IPS-18c (cell line): ENCODE data around the gene ATP9A.
"Not testable (repeated sequence)": the region's sequence is repeated elsewhere in the genome, so short reads cannot be mapped to it uniquely, and the experiment has no call there.

Experiments
- H3K4me3 ChIP-seq: 2 replicates; pipeline ENCODE4 v1.7.0; 2013; ENCODE audit warnings: low read depth, mild to moderate bottlenecking, low read length, moderate library complexity; ENCODE audit not compliant: insufficient read depth
- H3K9me3 ChIP-seq: one replicate; pipeline ENCODE4 v1.6.1; 2013; ENCODE audit warnings: mild to moderate bottlenecking, low read length, moderate library complexity; ENCODE audit not compliant: control insufficient read depth, insufficient read depth

The ATP9A gene

DNA sequence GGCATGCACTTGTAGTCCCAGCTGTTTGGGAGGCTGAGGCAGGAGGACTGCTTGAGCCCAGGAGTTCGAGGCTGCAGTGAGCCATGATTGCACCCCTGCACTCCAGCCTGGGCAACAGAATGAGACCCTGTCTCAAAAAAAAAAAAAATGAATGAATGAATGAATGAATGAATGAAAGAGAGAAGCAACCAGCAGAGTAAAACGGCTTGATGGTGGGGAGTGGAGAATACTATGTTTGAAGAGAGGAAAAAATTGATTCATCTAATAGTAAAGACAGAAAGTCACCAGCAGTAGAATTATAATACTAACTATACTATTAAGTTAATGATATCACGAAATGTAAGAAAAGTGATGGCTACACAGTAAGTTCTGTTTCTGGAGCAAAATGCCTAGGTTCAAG lies 80.6 kb downstream of the ATP9A start:
- no peaks in the 10 kb centered on the region for H3K9me3 ChIP-seq
- no peak overlapping the region for H3K4me3 ChIP-seq

DNA sequence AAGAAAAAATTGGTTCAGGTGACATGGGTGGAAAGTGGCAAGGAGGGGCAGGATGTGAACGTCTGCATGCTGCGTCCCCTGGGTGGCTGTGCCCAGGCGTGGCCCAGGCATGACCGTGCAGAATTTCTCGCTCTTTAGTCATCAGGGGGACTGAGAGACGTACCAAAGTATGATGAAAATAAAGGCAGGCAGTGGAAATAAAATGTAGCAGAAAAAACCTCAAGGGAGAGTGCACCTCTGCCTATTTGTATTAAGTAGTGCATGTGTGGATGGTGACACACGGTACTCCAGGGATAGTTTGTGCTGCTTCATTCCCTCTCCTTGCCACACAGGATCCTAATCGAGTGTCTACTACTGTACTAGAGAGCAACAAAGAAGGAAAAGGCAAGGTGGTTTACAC lies 81.1 kb downstream of the ATP9A start:
- Histone ChIP-seq H3K4me3 (no peak overlapping the region), H3K9me3 (no peaks in the 10 kb centered on the region)

GRCh38 chr20:51685494-51685893 lies 82.7 kb downstream of the ATP9A start:
- not testable (repeated sequence) for H3K9me3 ChIP-seq, H3K4me3 ChIP-seq

DNA sequence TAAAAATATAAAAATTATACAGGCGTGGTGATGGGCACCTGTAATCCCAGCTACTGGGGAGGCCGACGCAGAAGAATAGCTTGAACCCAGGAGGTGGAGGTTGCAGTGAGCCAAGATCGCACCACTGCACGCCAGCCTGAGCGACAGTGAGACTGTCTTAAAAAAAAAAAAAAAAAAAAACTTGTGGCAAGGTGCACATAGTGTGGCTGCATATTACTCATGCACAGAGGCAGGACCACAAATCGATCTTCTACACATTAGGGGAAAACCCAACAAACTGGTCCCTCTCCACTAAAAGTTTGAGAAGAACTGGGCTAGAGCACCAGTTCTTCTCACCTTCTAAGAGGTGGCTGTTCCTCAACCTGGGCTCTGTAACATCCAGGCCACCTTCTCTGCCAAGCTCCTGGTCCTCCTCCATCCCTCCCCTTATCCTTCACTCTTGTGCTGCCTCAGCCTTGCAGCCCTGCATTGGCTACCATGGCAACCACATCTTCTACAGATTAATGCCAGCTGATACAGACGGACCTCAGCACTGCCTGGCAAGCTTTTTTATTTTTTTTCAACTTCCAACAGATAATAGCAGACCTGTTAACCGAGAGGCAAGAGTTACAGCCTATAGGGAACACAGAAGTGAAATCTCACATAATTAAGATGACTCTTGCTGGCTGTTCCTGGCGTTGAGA lies 88.0 kb downstream of the ATP9A start:
- H3K9me3 ChIP-seq, result no peaks in the 10 kb centered on the region
- H3K4me3 ChIP-seq, result no peak overlapping the region

DNA sequence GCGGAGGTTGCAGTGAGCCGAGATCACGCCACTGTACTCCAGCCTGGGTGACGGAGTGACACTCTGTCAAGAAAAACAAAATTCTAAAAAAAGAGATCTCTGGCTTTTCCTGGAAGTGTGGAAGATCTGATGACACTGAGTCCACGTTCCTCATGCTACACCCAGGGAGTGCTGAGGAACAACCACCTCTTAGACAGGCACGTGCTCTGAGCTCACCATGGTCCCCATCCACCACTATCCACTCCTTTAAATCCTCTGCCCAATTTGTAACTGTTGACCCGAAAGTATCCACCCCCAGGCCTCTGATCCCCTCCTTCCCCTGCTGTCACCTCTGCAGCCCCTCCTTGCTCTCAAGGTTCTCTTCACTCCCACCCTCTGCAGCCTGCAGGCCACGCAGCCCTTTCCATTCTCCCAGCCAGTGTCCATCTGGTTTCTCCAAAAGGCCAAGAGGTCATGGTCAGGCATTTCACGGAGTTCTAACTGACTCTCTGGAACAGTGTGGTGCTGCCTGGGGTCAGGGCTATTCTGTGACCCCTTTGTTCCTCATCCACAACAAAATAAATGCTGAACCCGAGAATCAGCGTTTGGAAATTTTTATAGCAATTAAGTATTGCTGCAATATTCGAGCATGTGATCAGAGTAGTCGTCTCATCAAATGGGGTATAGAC lies 88.8 kb downstream of the ATP9A start:
- H3K9me3 ChIP-seq, result no peaks in the 10 kb centered on the region
- H3K4me3 ChIP-seq, result no peak overlapping the region

- H3K4me3 ChIP-seq, result no peak overlapping the region
- H3K9me3 ChIP-seq, result no peaks in the 10 kb centered on the region
These were observed 90.0 kb downstream of the ATP9A start for GRCh38 chr20:51678026-51678697.

DNA sequence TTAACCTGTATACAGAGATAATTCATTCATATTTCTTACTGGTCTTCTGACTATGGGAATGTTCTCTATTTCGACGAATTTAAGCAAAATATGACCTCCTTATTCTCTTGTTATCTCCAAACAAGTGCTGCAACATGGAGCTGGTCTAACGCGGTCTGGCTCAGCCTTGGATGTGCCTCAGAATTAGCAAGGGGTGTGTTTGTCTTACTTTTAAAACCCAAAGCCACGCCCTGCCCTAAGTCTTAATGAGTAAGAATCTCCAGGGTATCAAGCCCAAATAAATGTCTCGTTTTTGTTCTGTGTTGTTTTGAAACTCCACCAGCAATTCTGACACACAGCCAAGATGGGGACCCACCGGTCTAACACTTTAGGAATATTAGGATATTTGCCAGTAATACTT lies 99.2 kb downstream of the ATP9A start:
- Histone ChIP-seq H3K4me3 (no peak overlapping the region), H3K9me3 (peaks cover 2% of the 10 kb centered on the region)

GRCh38 chr20:51668515-51668914 lies 99.7 kb downstream of the ATP9A start:
- peaks cover 2% of the 10 kb centered on the region for H3K9me3 ChIP-seq

DNA sequence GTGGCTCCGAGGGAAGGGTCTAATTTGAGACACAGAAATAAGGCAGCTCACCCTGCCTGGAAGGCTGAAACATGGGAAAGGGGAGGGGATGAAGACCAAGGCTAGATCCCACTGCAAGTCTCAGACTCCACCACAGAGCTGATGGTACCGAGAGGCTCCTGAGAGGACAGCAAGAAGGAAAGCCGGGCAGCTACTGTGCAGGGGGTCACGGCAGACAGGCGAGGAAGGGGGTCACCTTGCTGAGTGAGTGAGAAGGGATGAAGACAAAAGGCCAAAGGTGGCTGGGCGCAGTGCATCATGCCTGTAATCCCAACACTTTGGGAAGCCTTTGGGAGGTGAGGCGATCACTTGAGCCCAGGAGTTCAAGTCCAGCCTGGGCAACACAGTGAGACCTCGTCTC lies 100.7 kb downstream of the ATP9A start:
- H3K4me3 ChIP-seq, result no peak overlapping the region

More at GRCh38 chr20:51668515-51668914, 99.7 kb downstream of the ATP9A start:
- H3K4me3 ChIP-seq, result no peak overlapping the region

DNA sequence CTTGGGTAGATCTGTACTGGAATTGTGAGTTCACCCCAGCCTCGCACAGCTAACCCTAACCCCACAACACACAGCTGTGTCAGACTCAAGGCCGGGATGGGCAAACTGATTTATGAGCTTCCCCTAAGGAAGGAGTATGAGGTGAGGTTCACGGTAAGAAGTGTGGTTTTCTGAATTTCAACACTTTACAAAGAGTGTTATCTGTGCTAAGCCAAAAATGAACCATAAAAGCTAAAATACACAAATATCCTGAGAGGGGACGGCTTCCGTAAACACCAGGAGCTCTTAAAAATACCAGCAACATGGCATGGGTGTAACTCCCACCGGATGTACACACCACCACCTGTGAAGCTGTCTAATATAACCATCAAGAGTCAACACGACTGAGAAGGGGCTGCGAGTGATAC lies 101.2 kb downstream of the ATP9A start:
- Histone ChIP-seq H3K9me3 (peaks cover 2% of the 10 kb centered on the region), H3K4me3 (no peak overlapping the region)

More for the DNA sequence above, 100.7 kb downstream of the ATP9A start:
- peaks cover 2% of the 10 kb centered on the region for H3K9me3 ChIP-seq

GRCh38 chr20:51666126-51666525 lies 102.1 kb downstream of the ATP9A start:
- no peaks in the 10 kb centered on the region for H3K9me3 ChIP-seq
- H3K4me3 ChIP-seq, result no peak overlapping the region

GRCh38 chr20:51665543-51666118 lies 102.6 kb downstream of the ATP9A start:
- Histone ChIP-seq H3K4me3 (no peak overlapping the region), H3K9me3 (no peaks in the 10 kb centered on the region)

DNA sequence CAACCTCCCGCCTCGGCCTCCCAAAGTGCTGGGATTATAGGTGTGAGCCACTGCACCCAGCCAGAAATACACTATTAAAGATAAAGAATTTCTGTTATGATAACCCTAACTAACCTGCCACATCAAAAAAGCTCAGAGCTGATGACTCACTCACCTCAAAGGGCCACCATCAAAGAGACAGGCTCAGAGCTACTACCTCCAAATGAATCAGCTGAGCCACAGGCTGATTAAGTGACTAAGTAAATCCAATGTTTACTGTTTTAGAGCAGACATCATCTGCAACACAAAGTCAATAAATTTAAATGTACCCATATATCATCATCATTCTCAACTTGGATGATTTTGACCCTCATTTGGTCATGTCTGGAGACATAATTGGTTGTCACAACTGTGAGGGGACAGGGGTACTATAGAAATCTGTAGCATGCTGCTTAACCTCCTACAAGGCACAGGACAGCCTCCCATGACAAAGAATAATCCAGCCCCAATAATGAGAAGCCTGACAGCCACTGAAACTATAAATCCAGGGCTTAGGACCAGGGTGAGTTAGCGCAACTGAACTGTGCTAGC lies 106.5 kb downstream of the ATP9A start:
- Histone ChIP-seq H3K9me3 (no peaks in the 10 kb centered on the region), H3K4me3 (no peak overlapping the region)

GRCh38 chr20:51660672-51661608 lies 107.2 kb downstream of the ATP9A start:
- no peak overlapping the region for H3K4me3 ChIP-seq
- no peaks in the 10 kb centered on the region for H3K9me3 ChIP-seq

DNA sequence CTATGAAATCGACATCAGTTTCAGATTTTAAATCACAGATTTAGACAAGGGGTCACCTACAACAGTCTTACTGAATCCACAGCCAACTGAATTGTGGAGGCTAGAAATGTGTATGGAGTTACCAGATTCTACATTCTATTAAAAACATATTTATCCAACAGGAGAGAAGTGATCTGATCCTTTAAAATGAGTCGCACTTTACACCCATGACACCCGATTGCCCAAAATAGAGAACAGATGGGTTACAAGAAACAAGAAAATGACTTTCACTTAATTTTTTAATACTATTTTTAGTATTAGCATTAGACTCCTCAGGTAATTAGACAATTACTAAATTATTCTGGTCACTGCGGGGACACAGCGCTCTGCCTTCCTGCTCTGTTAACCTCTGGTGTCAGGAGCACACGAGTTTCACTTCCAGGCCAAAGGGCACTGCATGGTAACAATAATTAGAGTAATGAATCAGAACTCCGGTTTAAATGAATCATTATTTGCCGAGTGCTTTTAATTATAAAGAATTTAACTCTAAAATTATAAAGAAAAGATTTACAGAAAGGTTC lies 108.6 kb downstream of the ATP9A start:
- H3K9me3 ChIP-seq, result no peaks in the 10 kb centered on the region
- no peak overlapping the region for H3K4me3 ChIP-seq

DNA sequence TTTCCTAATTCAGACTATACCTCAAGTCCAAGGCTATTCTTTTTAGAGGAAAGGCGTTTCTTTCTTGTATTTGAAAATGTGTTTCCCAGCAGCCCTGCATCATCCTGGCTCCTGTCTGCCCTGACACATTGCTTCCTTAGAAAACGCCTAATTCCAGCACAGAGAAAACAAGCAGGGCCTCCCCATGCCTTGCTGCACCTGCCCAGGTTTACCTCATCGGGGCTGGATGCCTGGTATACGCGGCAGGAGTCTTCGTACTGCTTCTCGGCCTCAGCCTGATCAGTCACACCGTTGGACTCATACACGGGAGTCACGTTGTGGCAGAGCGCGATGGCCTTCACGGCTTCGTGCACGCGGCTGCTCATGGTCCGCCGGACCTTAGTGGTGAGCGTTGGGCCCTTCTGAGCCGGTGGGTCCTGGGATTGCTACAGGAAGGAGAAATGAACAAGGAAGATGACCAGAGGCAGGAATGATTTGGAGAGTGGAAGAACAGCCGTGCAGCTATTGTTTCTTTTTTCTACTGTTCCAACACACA lies 111.4 kb downstream of the ATP9A start:
- no peaks in the 10 kb centered on the region for H3K9me3 ChIP-seq
- no peak overlapping the region for H3K4me3 ChIP-seq
